Activated CD4-positive, alpha-beta T cell treated with anti-CD3 and anti-CD28 coated beads, Interleukin-2, amount 50 U/mL, for 16 hours (primary cell): ENCODE results near the gene IPO4.

ENCODE experiments used
- DNase-seq: peaks from one replicate; pipeline ENCODE4 v3.0.0-alpha.2; 2020

IPO4 gene

DNA sequence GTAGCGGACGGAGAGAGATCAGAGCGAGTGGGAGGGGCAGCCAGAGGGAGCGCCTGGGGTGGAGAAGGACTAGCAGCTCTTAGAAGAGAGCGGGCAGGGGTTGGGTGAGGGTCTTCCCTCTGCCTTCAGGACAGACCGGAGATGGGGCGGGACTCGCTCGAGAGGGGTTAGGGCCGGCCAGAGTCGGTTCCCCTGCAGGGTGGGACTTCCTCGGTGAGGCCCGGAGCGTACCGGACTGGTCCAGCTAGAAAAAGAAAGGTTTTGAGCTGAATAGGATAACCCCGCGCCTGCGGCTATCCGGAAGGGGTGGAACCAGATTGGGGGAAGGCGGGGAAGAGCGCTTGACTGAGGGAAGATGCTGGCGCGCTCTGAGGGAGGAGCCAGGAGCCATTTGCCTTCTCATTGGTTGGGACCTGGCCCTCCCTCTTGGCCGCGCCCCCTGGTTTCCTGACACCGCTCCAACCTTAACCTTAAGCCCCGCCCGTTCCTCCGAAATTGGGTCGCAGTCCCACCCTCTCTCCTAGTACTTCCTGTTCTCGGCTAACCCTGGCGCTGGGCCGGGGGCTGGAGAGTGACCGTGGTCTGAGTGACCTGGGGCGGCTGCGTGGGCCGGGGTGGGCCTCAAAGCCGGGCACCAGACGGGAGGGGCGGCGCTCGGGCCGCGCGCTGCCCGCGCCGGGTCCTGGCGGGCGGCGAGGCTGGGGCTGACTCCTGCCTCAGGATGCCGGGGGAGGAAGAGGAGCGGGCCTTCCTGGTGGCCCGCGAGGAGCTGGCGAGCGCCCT, 41.4 kb downstream of the IPO4 start, which contains the start of gene RNF31:
Gene RNF31 (plus strand): TSS at position 521 of the 783 bp plus-strand sequence. CDS start 201 bp downstream, at position 722.
- DNase-seq, result peak; percentile 99

DNA sequence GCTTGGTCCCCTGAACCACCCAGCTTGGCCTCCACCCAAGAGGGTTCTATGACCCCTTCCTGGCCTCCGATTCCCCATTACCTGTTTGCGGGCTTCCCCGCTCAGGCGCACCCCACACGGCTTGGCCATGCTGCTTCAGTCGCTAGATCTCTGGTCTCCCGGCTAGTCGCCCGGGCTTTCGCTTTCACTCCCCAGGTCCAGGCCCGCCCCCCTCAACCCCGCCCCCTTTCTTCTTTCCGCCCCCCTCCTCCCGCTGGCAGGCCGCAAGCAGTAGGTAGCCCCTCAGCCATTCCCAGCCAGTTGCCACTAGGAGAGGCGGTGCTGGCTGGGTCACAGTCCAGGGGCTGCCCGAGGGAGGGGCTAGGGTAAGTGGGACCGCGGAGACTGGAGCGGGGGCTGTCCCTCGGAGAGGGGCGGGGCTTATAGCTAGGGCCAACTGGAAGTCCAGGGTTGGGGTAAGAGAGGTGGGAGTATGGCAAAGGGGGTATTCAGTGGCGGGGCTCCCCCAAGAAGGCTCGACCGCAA, 42.1 kb downstream of the IPO4 start, which contains the start of gene PSME2:
Gene PSME2 (minus strand): TSS at position 158 of the 525 bp plus-strand sequence. CDS start 29 bp downstream, at position 129.
- DNase-seq, result peak; percentile 96

DNA sequence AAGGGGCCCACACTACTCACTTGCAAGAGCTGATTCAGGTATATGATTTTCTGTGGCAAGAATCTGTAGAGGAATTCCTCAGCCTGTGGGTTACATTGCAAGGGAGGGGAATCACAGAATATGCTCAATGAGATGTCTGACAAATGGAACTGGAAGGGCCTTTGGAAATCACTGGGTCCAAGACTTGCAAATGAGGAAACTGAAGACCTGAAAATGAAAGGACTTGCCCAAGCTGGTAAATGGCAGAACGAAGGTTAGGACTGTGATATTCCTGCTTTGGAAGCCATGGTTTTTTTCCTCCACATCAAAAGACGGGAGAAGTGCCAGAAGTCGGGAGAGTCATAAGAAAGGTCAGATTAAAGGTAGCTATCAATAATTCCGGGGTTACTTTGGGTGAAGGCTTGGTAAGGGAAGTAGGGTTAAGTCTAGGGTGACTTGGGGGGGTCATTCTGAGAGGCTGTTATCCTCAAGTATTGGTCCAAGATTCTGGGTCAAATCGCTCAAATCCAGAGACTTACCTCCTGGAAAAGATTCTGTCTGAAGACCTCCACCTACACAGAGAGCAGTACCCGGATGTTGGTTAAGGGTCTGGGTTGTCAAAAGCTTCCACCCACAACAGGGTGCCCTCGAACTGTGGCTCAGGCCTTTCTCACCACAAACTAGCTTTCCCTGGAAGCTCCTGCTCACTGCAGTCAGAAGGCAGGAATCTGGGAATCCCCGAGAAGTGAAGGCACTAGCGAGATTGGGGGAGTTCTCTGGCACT, 42.7 kb downstream of the IPO4 start:
- no peak for DNase-seq

DNA sequence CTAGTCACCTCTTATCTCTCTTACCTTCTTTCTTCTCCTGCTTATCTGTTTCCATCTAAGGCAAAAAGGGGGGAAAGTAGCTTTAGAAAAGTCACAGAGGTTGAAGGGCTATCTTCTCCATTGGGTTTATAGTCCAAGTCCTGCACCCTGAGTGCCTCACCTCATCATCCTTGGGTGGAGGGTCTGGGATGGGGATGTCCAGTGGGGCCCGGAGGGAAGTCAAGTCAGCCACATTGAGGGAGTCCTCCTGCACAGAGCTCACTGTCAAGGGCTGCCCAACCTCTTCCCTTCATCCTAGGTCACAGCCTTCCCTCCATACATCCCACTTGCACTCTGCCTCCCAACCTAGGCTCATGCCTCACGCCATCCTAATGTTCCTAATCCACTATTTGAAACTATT, 43.4 kb downstream of the IPO4 start:
- no peak for DNase-seq

DNA sequence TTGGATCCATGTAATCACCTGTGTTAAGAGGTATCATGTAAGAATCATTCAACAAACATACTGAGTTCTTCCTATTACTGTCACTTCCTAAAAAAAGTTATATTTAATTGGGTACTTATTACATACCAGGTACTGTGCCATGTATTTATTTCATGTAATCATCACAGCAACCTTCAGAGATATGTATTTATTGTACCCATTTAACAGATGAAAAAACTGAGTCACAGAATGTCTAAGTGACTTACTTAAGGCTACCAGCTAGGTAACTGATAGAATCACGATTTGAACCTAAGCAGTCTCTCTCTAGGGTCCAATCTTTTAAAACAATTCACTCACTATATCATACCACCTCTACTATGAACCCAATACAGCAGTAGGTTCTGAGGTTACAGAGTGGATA, 44.2 kb downstream of the IPO4 start:
- DNase-seq, result no peak

DNA sequence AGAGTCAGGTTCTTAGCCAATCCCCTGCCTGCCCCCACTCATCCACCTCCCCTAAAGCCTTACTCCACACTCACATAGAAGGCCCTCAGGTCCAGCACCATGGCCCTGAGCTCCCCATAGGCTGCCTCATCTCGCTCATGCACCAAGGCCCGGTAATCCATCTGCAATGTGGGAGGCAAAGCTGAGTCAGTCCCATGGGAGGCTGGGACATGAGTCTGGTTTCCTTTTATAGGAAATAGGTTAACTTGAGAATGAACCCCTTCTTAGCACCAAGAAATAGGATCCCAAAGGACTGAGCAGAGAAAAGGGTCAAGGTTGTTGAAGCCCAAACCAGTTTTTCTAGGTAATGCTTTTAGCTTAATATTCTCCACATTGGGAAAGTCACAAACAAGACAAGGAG, 45.1 kb downstream of the IPO4 start:
- no peak for DNase-seq

DNA sequence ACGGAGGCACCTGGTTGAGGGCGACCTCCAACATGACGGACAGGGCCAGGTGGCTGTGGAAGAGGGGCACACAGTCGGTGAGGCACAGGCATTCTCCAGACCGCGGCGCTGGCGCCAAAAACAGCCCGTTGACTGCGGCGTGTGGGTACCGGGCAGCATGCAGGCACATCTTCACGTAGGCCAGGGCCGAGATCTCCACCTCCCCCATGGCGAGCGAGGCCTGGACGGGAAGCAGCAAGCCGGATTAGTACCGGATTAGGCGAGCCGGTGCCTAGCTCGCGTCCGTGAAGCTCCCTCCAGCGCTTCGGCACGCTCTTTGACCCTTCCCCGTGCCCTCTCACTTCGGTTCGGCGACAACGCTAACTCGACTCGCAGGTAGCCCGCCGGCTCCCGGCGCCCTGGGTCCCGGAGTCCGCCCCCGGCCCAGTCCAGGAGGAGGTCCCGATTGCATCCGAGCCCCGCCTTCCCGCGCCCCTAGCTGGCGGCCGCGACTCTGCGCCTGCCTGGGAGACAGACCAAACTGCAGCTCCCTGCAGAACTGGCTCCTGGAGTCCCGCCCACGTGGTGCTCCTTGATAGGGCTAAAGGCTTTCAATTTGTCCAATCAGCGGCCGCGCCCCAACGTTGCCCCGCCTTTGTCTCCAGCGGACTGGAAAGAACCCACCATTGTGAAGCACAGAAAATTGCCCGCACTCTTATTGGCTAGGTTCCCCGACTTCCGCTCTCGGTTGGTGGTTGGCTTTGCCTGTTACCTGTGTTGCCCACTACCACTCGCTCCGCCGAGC, 47.3 kb downstream of the IPO4 start, which contains the start of gene EMC9:
Gene EMC9 (minus strand): TSS at position 495 of the 784 bp plus-strand sequence. CDS start 287 bp downstream, at position 208.
- peak; percentile 100 for DNase-seq

DNA sequence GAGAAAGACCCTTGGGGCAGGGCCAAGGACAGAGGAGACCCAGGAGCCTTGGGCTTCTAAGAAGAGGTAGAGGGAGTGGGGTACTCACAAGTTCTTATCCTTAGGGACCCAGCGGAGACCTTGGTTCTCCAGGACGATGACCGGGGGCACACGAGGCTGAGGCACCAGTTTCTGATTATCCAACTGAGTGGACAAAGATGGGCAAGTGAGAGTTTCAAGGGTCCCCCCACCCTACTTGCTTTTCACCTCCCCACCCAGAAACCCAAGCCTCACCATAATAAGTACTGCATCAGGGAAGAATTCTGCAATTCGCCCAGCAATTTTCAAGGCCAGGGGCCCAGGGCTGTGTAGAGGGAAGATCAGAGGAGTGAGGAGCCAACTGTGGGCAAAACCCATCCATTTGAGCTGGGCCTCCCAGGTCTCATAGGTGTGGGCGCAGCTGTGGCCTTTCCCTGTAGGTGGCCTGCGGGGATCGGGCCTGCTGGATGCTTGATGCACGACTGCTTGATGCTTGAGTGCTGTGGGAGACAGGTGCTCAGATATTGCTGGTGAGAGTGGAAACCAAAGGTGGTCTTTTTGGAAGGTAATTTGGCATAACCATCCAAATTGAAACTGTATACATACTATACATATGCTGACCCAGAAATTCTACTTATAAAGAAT, 49.2 kb downstream of the IPO4 start:
- peak; percentile 33 for DNase-seq

DNA sequence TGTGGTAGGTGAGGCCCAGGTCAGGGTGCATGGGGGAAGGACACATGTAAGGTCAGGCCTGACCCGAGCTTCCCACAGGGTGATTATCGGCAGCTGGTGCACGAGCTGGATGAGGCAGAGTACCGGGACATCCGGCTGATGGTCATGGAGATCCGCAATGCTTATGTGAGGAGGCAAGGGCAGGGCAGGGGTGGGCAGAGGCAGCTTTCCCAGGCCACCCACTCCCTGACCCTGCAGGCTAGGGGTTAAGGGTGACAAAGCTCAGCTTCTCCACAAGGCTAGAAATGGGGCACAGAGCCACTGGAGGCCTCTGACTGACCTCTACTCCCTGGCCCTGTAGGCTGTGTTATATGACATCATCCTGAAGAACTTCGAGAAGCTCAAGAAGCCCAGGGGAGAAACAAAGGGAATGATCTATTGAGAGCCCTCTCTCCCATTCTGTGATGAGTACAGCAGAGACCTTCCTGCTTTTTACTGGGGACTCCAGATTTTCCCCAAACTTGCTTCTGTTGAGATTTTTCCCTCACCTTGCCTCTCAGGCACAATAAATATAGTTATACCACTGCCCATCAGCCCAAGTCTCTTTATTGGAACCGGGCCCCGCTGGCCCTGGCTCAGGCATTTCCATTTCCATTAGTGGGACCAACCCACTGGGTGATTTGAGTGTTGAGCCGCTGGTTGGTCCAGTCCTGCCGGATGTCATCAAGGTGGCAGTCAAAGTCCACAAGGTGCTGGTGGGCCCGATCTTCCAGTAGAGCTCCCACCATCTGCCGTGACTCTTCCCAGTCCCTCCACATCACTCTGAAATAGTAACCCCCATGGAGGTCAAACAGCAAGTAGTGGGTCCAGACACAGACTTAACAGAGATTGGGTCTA, 50.0 kb downstream of the IPO4 start:
- DNase-seq, result no peak

DNA sequence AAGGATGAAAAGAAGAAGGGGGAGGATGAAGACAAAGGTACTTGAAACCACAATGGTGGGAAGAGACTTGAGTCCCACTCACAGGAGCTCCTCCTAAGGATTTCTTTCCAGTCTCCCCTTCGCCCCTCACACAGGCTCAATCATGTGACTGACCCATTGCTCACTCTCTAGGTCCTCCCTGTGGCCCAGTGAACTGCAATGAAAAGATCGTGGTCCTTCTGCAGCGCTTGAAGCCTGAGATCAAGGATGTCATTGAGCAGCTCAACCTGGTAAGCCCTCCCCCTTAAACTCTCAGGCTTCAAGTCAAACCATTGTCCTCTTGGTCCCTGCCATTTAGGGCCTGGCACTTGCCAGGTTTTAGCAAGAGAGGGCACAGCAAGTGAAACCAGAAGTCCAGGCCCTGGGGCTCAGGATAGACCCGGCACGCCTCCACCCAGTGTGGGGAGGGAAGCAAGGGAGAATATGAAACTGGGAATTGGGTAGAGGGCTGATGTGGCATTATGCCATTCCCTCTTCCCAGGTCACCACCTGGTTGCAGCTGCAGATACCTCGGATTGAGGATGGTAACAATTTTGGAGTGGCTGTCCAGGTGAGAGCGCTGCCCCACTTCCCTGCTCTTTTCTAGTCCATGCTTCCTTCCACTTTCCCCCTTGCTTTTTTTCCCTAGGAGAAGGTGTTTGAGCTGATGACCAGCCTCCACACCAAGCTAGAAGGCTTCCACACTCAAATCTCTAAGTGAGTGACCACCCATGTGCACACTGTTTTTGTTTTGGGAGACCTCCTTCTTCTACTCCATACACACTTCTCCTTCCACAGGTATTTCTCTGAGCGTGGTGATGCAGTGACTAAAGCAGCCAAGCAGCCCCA, 50.9 kb downstream of the IPO4 start:
- DNase-seq, result no peak

DNA sequence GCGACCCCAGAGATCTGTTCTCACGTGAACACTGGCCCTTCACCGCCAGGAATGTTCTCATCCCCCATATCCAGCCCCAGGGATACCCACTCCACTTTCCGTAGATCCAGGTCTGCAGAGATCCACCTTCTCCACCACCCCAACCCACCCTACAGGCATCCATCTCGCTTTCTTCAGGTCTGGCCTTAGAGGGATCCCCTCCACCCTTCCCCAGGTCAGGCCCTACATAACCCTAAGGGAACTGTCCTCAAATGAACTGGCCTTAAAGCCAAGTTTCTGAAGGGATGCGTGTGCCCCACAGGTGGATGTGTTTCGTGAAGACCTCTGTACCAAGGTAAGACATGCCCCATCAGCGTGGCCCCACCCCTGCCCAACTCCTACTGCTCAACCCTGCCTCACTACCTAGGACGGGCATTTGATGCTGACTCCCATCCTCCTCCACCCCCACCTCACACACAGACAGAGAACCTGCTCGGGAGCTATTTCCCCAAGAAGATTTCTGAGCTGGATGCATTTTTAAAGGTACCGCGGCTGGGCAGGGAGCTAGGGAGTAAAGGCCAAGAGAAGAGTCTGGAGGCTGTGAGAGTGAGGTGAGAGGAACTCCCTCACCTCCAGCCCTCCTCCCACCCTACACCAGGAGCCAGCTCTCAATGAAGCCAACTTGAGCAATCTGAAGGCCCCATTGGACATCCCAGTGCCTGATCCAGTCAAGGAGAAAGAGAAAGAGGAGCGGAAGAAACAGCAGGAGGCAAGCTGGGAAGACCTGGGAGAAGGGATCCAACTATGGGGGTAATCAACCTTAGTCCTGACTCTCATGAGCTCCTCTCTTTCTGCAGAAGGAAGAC, 51.7 kb downstream of the IPO4 start:
- no peak for DNase-seq

DNA sequence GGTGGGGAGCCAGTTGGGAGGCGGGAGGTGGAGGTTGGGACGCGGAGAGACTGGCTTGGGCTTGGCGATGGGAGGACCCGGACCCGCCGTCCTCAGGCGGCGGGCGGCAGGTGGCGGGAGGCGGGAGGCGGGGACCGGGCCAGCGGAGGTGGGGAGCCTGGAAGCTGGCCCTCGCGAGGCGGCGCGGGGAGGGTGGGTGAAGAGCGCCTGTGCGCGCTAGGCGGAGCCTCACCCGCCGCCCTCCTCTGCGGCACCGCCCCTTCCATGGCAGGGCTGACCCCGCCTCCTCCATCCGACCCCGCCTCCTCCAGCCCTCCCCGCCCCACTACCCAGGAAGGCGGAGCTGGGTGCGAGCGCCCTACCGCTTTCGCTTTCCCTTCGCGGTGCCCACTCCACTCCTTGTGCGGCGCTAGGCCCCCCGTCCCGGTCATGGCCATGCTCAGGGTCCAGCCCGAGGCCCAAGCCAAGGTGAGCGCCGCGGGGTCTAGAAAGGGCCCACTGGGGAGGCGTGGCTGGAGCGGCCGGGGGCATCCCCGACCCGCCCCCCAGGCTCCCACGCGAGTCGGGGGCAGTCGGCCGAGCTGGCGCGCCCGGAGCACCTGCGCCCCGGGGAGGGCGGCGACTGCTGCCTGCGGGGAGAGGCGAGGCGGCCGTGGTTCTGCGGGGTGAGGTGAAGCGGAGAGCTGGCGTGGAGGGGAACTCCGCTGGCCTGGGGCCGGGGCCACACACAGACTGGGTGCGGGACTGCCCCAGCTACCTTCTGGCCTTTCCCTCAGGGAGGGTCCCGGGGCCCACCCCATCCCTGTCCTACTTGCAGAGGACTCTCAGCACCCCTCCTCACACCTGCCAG, 52.6 kb downstream of the IPO4 start, which contains the start of gene PSME1:
Gene PSME1 (plus strand): TSS at position 361 of the 850 bp plus-strand sequence. CDS start 69 bp downstream, at position 430.
- DNase-seq, result peak; percentile 95

DNA sequence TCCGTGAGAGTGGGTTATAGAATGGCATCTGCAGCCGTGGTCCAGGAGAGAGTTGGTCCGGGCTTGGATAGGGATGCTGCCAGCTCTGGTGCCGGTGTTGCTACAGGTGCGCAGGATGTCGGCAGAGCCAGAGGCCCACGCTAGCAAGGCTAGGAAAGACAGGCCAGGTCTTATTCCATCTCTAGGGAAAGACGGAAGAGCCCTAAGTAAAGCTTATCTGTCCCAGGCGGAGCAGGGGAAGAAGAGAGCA, 53.1 kb downstream of the IPO4 start:
- DNase-seq, result no peak

DNA sequence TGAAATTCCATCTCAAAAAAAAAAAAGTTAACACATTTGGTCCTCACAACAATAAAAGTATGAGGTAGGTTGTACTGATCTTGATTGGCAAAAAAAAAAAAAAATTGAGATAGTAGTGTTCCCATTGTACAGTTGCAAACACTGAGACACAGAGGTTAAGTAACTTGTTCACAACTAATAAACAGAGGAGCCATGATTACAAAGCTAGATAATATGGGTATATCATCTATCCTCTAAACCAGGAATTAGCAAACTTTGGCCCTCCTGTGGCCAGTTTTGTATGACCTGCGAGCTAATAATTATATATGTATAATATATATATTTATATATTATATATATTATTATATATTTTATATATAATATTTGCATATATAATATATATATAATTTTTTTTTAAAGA, 54.9 kb downstream of the IPO4 start:
- no peak for DNase-seq

DNA sequence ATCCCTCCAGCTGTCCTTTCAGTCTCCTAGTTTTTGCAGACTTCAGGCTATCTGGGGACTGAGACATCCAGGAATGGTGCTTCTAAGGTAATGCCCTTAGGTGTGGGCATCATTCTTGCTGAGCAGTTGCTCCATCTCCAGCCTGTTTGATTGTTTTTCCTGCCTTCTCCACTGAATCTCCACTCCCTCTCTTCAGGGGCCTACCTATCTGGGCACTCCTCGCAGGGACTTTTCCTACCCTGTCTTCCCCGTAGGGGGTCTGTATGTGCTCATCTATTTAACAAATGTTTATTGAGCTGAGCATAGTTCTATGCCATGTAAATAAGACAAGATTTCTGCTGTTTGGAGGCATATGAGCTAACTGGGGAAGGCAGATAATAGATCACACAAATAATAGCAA, 55.6 kb downstream of the IPO4 start:
- no peak for DNase-seq

DNA sequence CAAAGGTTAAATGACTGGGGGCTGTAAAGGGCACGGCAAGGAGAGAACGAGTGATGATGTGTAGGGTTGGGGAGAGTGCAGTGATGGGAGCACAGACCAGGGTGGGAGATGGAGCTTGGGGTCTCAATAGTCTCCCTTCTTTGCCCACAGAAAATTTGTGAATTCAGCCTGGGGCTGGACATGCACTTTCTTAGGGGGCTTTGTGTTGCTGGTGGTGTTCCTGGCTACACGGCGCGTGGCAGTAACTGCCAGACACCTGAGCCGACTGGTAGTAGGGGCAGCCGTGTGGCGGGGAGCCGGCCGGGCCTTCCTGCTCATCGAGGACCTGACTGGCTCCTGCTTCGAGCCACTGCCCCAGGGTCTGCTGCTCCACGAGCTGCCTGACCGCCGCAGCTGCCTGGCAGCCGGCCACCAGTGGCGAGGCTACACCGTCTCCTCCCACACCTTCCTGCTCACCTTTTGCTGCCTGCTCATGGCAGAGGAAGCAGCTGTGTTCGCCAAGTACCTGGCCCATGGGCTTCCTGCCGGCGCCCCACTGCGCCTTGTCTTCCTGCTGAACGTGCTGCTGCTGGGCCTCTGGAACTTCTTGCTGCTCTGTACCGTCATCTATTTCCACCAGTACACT, 56.4 kb downstream of the IPO4 start:
- no peak for DNase-seq

DNA sequence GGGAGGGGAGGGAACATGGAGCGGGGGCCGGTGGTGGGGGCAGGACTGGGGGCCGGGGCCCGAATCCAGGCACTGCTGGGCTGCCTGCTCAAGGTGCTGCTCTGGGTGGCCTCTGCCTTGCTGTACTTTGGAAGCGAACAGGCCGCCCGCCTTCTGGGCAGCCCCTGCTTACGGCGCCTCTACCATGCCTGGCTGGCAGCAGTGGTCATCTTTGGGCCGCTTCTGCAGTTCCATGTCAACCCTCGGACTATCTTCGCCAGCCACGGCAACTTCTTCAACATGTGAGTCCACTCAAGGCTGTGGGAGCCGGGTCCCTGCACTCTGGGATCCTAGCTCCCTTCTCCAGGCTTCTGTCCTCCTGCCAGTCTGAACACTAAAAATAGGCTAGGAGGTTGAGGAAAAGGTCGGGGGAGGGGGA, 57.1 kb downstream of the IPO4 start:
- no peak for DNase-seq
